Stimulated activated CD4-positive, alpha-beta T cell treated with anti-CD3 and anti-CD28 coated beads, Interleukin-4, amount 100 ng/mL, for 4 hours (primary cell): ENCODE measurements around the gene SOBP.
A peak's percentile ranks its signal among the peaks of the same experiment; 100 is the strongest.

Experiments
- DNase-seq, 2 experiments: peaks; one replicate each; pipeline ENCODE4 v3.0.0-alpha.2; 2020

SOBP gene

DNA sequence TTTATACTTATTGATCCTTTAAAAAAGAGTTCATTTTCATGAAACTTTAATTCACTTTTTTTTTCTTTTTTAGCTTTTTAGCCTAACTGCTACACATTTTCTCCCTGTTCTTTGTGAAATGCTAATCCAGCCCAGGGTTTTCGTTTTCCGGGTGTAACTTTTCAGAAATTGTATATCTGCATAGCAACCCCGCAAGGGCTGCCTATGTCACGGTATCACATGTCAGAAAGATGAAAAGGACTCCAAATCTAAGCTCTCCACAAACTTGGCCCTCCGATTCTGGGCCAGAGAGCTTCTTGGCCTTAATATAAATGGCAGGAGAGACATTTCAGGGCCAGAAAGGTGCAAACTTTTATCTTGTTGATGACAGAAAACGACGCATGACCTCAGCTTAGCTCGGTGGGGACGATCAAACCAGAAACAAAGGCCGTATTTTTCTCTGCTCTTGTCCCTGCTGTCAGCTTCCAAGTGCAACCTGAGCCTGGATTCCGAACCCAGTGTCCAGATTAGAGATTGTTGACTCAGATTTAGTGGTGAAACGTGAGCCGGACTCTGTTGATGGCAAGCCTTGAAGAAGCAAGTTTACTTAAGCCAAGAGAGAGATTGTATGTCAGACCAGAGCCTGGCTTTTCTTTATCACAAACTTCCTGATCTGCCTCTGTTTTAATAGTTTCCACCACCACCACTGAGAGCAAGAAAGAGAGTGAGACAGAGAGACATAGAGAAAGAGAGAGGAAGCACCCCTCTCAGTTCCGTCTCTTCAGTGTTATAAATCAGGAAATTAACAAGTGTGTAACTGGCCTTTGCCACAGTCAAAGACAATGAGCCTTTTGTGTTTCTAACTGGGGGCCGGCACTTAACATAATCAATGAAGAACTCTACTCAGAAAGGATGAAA, 176.4 kb downstream of the SOBP start:
- DNase-seq: no peak

DNA sequence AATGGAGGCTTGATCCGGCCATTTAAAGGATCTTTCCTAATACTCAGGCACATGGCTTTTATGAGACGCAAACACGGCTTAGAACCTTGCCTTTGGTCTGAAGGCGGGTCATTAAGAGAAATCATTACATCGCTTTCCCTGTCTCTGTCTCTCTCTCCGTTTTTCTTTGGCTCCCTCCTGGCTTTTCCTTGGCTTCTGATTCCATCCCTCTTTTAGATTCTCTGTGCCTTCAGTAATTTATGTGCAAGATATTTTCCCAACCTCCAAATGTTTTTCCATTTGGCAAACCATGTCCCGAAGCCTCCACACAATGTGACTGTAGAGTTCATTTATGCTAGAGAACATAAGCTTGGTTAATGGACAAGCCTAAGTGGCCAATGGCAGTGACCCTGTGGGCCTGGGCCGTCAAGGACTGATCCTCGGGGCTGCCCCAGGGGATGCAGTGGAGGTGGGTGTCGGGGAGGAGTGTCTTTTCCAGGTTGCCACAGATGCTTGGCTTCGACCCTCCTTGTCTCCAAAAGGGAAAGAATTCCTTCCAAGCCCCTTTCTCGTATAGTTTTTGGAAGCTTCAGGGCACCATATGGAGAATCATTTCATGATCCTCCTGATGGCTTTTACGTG, 177.2 kb downstream of the SOBP start:
- DNase-seq: no peak

DNA sequence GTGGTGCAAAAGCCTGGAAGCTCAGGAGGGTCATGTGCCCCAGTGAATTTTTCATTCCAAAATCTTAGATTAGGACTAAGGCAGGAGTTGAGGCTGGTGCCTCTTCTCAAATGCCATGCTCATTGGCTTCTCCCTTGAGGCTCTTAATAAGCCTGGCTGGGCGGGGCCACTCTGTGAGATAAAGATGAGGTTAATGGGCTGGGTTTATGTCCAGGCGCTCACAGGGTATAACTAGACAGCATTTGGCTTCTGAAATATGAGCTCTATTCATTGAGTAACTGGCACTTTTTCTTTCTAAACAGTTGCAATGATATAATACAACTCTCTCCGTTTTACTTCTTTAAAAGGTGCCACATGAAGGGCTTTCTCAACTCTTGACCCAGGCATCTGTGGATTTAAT, 177.9 kb downstream of the SOBP start:
- no peak for DNase-seq

DNA sequence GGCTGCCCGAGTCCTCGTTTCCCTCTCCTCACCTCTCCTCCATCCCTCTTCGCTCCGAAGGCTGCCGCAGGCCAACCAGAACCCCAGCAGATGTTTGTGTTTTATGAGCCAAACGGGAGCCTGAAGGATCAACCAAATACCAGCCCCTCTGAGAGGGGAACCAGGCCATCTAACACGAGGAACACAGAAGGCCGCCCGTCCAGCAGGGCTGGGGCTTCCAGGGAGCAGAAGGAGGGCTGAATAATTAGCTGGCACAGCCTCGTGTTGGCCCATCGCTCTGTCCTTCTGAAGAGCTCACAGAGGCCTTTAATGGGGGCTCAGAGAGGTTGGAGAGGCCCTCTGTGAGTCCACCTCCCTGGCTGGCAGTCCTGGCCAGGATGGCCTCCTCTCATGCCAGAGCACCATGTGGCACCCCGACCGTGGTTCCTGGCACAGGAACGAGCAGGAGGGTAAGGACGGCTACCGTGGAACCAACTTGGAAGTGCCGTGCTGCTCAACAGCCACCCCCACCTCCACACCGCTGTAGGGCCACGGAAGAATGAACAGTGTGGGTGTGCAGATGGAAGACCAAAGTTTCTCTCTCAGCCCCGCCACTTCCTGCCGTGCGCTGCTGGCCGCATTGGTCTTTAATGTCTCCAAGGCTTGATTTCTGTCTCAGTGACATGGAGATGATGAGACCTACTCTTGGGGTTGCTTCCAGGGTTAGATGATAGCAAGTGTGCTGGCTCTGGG, 179.0 kb downstream of the SOBP start:
- no peak for DNase-seq

DNA sequence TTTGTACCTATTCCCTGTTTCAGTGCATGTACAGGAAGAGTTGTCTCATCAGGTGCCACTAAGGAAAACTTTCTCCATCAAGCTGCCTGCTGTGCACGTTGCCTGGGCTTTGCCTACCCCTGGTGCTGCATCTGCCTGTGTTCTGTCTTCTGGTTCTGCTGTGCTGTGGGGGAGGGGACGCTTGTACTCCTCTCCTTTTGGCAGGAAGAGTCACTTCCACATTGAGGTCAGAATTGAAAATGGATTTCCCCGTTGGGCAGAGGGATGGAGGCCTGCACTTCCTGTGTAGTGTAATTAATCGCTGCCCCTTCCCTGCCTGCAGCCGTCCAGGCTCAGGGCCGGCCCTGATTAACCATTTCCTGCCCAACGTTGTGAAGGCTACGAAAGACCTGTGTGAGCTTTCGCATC, 180.9 kb downstream of the SOBP start:
- DNase-seq: no peak

DNA sequence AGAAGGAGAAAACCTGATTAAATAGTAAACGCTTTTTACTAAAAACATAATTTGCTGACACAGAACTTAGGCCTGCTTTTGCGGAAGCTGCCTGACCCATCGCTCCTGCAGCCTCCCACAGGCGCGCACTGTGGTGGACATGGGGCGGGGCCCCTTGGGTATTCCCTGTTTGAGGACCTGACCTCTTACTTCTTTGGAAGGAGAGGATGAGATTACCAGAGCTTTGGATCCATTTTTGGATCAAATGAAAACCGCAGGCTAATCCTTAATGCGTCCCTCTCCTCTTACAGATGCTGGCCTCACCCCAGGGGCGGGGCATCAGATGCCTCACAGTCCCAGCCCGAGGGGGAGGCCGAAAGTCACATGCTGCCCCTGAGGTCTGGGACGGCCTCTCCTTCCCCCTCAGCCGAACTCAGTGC, 183.2 kb downstream of the SOBP start:
- DNase-seq: no peak

DNA sequence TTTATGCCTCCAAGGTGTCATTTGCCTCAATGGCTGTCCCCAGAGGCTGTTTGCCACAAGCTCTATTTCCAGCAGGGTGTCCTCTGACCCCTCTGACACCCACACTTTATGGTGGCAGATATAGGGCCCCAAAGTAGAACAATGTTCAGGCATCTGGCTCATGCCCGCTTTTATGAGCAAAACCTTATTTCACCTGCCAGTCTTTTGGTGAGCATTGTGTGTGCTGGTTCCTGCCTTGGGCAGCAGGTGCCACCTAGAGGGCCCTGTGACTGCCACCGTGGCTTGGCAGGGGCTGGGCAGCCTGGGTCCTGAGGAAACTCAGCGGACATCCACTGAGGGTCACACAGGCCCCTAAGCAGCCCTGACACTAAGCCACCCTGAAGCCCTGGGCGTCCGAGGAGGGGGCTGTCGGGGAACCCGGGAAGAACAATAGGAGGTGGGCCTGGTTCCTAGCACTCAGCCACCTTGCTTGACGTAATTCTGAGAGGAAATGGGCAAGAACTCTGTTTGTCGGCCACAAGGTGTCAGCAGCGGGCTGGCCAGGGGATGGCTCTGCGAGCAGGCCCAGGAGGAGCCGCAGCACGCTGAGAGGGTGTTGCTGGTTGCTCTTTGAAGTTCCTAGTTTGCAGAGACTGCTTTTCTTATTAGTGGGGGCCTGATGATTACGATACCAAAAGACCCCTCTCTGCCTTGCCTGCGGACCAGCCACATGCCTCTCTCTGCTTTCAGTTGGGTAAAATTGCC, 185.2 kb downstream of the SOBP start:
- peak; percentile 83 to 86 for DNase-seq

DNA sequence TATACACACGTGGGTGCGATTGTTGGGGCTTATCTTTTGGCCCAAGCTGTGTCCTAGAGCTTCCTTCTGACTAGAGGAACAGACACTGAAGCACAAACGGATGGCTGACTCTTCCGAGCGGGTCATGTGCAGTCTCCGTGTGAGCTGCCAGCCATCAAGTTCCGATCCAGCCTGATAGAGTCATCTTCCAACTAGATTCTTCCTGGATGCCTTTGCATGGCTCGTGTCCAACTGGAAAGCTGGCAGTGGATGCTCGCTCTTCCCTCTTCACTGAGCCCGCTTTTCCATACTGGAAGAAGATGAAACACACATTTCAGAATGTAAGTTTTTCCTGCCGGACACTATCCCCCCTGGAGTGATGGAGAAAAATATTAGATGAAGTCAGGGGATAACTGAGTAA, 186.1 kb downstream of the SOBP start:
- no peak for DNase-seq

DNA sequence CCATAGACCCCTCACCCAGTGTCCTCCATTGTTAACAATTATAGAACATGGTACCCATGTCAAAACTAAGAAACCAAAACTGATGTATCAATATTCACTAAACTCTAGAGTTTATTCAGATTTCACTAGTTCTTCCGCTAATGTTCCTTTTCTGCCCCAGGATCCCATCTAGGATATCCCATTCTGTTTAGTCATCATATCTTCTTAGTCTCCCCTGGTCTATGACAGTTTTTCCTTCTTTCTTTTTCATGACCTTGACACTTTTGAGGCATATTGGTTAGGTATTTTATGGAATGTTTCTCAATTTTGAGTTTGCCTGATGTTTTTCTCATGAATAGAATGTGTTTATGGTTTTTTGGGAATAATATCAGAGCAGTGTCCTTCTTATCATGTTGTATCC, 187.5 kb downstream of the SOBP start:
- no peak for DNase-seq

DNA sequence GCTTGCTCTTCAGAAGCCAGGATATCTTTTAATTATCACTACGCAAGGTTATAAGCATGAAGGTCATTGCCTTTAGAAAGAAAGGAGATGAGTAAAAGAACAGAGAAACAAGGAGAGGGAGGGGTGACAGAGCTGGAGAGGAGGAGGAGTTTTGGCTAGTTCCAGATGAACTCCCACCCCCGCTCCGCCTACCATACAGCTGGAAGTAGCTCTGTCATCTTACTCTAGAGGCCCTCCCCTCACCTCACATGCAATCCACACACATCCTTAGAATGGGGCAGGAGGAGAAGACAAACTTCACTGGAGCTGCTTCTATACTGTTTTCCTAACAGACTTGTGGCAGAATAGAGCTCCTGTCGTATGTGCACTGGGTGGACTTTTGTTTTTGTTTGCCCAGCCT, 189.5 kb downstream of the SOBP start:
- DNase-seq: no peak

DNA sequence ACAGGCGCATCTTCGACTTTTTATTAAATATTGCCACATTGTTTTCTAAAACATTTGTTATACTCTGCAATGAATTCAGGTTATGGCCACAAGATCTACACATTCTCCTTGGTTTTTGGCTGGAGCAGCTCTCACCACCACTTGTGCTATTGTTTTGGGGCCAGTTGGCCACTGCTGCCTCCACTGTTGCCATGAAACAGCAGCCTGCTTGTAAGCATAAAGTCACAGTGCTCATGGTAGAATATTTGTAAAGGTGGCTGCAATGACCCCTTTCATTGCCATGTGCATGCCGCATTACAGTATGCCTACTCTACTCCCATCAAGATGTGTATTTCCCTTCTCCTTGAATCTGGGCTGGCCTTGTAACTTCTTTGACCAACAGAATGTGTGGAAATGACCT, 192.8 kb downstream of the SOBP start:
- no peak for DNase-seq

DNA sequence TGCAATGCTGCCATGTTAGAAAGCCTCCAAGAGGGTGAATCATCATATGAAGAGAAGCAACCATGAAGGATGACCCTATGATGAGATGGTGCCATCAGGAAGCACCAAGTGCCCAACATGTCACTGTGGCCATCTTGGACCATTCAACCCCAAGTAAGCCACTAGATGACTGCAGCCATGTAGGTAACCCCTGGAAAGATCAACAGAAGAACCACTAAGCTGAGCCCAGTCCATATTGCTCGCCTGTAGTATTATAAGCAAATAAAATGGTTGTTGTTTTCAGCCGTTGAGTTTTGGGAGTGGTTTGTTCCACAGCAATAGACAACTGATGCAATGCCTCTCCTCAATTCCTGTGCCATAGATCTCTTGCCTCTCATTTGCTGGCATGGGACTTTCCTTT, 193.3 kb downstream of the SOBP start:
- DNase-seq: no peak

DNA sequence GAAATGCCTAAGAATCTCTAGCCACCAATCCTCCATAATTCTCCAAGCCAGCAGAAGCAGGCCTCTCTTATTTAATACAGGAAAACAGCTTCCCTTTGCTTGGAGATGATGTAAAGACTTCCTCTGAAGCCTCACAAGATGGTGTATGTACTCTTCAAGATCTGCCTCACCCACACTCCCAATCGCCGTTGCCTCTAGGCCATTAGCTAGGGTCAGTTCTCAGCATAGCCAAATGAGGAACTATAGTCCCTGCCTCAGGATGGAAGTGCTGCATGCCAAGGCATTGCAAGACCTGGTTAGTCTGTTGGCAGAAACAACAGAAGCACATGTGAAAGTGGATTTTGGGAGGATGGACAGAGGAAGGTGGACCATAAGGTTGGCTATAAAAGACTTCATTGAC, 195.1 kb downstream of the SOBP start:
- DNase-seq: no peak

DNA sequence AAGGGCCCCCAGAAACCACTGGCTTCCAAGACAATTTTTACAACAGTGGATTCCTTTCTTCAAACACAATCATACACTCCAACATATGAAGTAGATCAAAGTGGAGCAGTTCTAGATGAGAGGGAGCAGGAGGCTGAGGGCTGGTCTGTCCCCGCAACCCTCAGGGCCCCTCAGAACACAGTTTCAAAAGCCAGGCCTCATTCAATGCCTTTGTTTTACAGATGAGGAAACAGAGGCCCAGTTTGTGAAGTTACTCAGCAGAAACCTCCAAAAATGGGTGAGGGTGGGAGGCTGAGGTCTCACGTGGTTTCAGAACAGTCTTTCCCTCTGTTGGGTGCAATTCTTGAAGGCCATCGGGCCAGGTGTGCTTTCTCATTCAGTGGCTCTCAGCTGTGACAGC, 199.3 kb downstream of the SOBP start:
- DNase-seq: no peak

DNA sequence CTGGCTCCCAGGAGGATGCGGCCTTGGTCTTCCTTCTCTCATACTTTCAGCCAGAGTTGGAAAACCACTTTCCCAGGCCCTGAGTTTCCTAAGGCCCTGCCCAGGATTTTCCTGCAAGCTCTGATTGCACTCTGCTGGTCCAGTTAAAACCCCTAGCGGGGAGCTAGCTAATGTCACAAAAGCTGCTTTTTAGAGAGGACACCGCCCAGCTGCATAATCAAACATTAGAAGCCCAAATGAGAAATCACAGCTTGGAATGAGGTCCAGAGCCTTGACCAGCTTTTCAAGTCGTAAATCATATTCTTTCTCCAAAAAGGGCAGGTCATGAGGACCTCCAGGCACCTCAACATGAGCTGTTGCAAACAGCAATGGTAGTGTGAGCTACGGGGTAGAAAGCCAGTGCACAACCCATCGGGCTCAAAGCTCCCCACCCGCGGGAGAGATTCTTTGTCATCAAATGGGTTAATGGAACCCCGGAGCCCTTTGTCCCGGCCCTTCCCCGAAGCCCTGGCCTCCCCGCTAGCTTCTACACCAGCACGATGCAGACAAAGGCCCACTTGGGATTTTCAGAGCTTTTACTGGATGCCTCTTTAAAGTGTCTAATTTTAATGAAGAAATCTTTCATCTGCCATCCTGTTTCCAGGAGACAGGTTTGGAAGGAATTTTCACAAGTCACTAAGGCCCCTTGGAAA, 200.2 kb downstream of the SOBP start:
- no peak for DNase-seq

DNA sequence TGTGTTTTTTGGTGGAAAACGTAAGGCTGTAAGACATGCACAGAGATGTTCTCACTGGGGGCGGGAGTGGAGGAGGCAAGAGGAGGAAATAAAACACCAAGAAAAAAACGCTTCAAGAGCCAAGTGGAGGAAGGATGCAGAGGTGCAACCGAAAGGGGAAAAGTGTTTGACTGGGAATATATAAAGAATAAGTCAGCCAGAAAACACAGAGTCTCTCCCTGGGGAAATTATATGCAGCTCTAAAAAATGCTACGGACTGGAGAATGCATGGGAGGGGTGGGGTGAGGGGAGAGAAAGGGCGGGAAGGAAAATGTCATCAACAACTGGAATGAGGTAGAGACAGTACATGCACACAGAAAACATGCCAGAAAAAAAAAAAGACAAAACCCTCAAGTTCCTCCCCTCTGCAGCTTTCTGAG, 200.7 kb downstream of the SOBP start:
- DNase-seq: no peak

DNA sequence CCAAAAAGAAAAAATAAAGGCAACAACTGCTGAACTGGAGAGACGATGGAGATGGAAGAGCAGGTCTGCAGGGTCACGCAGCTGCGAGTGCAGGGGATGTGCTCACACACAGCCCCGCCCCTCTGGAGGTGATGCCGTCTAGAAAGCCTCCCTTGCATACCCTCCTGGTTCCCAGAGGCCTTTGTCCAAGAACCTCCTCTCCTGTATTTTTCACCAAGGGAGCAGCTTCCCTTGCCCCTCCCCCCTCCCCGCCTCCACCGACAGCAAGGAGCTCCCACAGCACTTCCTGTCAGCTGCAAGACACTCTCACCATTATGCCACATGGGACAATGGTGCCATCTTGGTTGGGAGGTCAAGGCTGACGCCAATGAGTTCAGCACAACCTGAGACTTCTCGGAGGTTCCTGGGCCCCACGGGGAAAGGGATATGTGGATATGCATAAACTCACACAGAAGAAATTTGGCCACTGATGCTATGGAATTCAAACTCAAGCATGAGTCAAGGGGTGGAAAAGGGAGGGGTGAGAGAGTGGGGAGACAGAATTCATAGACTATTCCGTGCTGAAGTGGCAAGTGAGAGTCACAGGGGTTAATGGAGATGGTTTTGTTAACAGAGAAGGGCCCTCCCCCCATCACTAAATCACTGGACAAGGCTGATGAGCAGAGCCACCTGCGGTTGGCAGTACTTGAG, 201.3 kb downstream of the SOBP start:
- no peak for DNase-seq

DNA sequence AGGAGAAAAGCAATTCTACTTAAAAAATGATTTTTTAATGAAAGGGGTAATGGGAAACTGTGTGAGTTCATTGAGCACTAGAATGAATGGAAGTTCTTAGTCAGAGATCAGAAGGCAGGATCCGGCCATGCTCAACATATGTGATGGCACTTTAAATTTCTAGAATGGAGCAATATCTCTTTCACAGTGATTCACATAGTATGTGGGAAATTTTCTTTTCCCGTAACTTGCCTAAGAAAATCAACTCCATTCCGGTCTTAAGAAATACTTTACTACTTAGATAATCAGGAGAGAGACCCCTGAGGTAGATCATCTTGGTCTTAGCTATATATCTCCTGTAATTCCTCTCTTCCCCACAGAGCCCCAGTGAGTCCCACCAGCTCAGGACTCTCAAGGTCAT, 202.4 kb downstream of the SOBP start:
- no peak for DNase-seq

DNA sequence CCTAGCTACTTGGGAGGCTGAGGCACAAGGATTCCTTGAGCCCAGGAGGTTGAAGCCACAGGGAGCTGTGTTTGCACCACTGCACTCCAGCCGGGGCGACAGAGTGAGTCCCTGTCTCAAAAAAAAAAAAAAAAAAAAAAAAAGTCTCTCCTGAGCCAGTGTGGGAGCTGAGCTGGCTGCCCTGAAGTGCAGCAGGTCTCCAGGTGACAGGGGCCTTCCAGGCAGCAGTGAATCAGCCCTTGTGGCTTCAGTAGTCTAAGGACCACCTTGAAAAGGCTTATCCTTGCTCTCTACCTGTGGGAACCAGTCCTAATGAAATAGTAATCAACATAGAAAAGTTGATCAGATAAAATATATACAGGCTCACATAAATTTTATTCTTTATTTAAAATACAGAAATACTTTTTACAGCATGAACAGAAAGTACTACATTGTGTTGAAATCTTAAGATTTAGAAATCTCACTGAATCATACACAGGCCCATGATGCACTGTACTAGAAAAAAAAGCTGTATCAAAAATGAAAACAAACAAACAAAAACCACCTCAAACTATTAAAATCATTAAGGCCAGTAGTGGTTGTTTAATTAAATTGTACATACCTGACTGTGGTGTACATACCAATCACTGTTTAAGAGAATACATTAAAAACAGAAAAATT, 205.3 kb downstream of the SOBP start:
- no peak for DNase-seq

DNA sequence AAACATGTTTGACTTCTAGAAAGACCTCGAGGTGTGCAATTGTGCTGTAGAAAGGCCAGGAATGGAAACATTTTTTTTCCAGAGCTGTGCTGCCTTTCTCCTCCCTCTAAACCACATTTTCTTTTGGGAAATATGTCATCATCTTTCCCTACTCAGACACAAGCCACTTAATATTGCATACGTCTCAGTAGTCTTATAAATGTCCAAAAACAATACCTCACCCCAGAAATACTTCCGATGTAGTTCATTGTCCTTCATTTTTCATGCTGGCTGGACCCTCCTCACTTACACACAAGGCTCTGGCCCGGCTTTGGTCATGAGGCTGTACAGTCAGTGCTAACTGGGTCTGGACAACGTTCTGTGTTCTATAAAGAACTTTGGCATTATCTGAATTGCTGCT, 207.8 kb downstream of the SOBP start:
- no peak for DNase-seq

DNA sequence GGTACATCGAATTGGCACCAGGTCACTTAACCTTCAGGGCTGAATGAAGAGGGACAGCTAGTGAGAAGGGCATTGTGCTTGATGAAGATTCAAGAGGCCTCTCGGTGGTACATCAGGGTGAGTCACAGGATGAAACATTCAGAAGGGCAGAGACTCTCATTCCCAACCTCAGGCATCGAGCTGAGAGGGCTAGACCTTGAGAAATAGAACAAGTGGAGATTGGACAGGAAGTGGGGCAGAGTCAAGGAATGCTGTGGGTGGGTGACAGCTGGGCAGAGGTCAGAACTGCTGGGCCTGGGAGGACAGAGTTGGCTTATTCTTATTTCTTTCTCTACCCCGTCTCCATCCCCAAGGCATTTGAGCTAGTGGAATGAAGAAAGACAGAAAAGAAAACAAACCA, 208.2 kb downstream of the SOBP start:
- DNase-seq: no peak
